Lower lobe of right lung (tissue), 2 donors: ENCODE data around the gene ZCCHC4. TPM values are rescaled to one million over a fixed set of nuclear protein-coding genes. Genes with fewer than 3 reads are reported as not detected.

ENCODE experiments used
- ATAC-seq, 2 donors: fragments of 200-7000 bp; cut with Tn5 transposase; one replicate each; pipeline ENCODE4 v1.9.1; 2020 to 2022; ENCODE audit warnings: mild to moderate bottlenecking in 2 of 2, moderate library complexity in 2 of 2
- DNase-seq: peaks from one replicate; pipeline ENCODE4 v3.0.0-alpha.2; 2020
- H3K27ac ChIP-seq: fragments of 200-600 bp; one replicate; pipeline ENCODE4 v1.8.0; 2022
- H3K27me3 ChIP-seq: fragments of 200-600 bp; one replicate; pipeline ENCODE4 v1.8.0; 2022; ENCODE audit warnings: low read depth
- H3K36me3 ChIP-seq: fragments of 200-600 bp; one replicate; pipeline ENCODE4 v1.8.0; 2022; ENCODE audit warnings: mild to moderate bottlenecking
- H3K4me1 ChIP-seq: fragments of 200-600 bp; one replicate; pipeline ENCODE4 v1.8.0; 2022
- H3K4me3 ChIP-seq: fragments of 200-600 bp; one replicate; pipeline ENCODE4 v1.8.0; 2022; ENCODE audit warnings: mild to moderate bottlenecking
- H3K9me3 ChIP-seq: fragments of 200-600 bp; one replicate; pipeline ENCODE4 v1.8.0; 2022
- CTCF ChIP-seq: fragments of 200-600 bp; IDR thresholded peaks from one replicate; pipeline ENCODE4 v1.8.0; 2022; ENCODE audit warnings: antibody characterized with exemption, mild to moderate bottlenecking
- intact Hi-C: fragments of 100-400 bp; cut with DNase I; formaldehyde crosslinking; loops from one replicate; pipeline ENCODE4 v1.11.0; 2022
- total RNA-seq: library from RNA; stranded (reverse); fragmentation: NEBNext Ultra II Directional; extraction: Animal tissue kit (Norgen Biotek cat#: 25700); gene quantifications from one replicate; pipeline ENCODE4 v1.2.1, GENCODE V29; 2021
- donor health status: DM: no; HTN: yes; CAD: no; lungs with severe emphysema.

Gene ZCCHC4
- total RNA-seq, 1 donor from 2014 or later = 12.2 TPM

- Histone ChIP-seq H3K27me3 (no peaks in the 10 kb centered on the region), H3K9me3 (no peaks in the 10 kb centered on the region), H3K36me3 (peaks cover 3% of the 10 kb centered on the region), H3K4me3 (no peak overlapping the region), H3K27ac (no peak overlapping the region), H3K4me1 (peaks cover 8% of the 10 kb centered on the region)
- TF ChIP-seq CTCF = no peak
- DNase-seq (no peak), ATAC-seq (no peak)
- intact Hi-C loops = no loop called here
Measured at GRCh38 chr4:25310066-25310802, 2.3 kb upstream of the ZCCHC4 start.

GRCh38 chr4:25310803-25311166 lies 1.8 kb upstream of the ZCCHC4 start:
- TF ChIP-seq CTCF = no peak
- Histone ChIP-seq H3K27ac (no peak overlapping the region), H3K9me3 (no peaks in the 10 kb centered on the region), H3K27me3 (no peaks in the 10 kb centered on the region), H3K4me1 (peaks cover 8% of the 10 kb centered on the region), H3K36me3 (peaks cover 8% of the 10 kb centered on the region), H3K4me3 (no peak overlapping the region)
- intact Hi-C loops = no loop called here
- DNase-seq (no peak), ATAC-seq (no peak)

GRCh38 chr4:25313201-25313895 lies 774 bp downstream of the ZCCHC4 start:
- Histone ChIP-seq H3K9me3 (no peaks in the 10 kb centered on the region), H3K4me3 (peak overlapping the region; percentile 74), H3K27ac (peak overlapping the region; percentile 85), H3K27me3 (no peaks in the 10 kb centered on the region), H3K36me3 (peaks cover 30% of the 10 kb centered on the region), H3K4me1 (peaks cover 8% of the 10 kb centered on the region)
- DNase-seq (no peak), ATAC-seq (no peak)
- intact Hi-C loops = no loop called here
- no peak for TF ChIP-seq CTCF

- ATAC-seq (no peak), DNase-seq (no peak)
- peaks cover 51% of the 10 kb centered on the region for H3K36me3 ChIP-seq
- intact Hi-C loops = no loop called here
- H3K9me3 ChIP-seq = no peaks in the 10 kb centered on the region
- no peak overlapping the region for H3K27ac ChIP-seq
- no peaks in the 10 kb centered on the region for H3K4me1 ChIP-seq
- TF ChIP-seq CTCF = no peak
- H3K27me3 ChIP-seq = no peaks in the 10 kb centered on the region
- H3K4me3 ChIP-seq = no peak overlapping the region
Measured at GRCh38 chr4:25320336-25320735, 7.8 kb downstream of the ZCCHC4 start.

- TF ChIP-seq CTCF = no peak
- H3K9me3 ChIP-seq = no peaks in the 10 kb centered on the region
- no peaks in the 10 kb centered on the region for H3K27me3 ChIP-seq
- peak; percentile 58 to 68 for ATAC-seq
- peaks cover 47% of the 10 kb centered on the region for H3K36me3 ChIP-seq
- intact Hi-C loops = no loop called here
- H3K27ac ChIP-seq = no peak overlapping the region
- no peak overlapping the region for H3K4me3 ChIP-seq
- H3K4me1 ChIP-seq = no peaks in the 10 kb centered on the region
- no peak for DNase-seq
Measured at GRCh38 chr4:25320773-25321172, 8.2 kb downstream of the ZCCHC4 start.
